GM23338 (cell line): ENCODE data around the gene DCUN1D4. TPM values are rescaled to one million over a fixed set of nuclear protein-coding genes. Genes with fewer than 3 reads are reported as not detected.

Experiments used
- polyA plus RNA-seq: library from polyadenylated mRNA; unstranded; fragments of >200 nt; fragmentation: Nextera tagmentation; extraction: Ambion mirVana; gene quantifications from 2 replicates; pipeline ENCODE4 v1.2.1, GENCODE V29; 2016
- total RNA-seq: library from RNA; depleted of rRNA; stranded (reverse); fragments of >200 nt; shearing (Covaris generic); gene quantifications from 2 replicates; pipeline ENCODE4 v1.2.3, GENCODE V29; 2014; rRNA removed

DCUN1D4 gene
- total and polyA plus RNA-seq, 2 experiments from 2014 or later = 26.1 to 54.8 TPM

Other genes starting within 250 kb of the DCUN1D4 start
- gene LRRC66, start 177.2 kb downstream of the DCUN1D4 start, total RNA-seq = 0.08 and 0.24 TPM in 2 replicates
- 0.09 TPM in 1 of 2 replicates, not detected in the other for gene LRRC66, start 177.2 kb downstream of the DCUN1D4 start, polyA plus RNA-seq
- gene SGCB, start 195.1 kb downstream of the DCUN1D4 start, total RNA-seq = 19.6 and 24.9 TPM in 2 replicates
- gene SGCB, start 195.1 kb downstream of the DCUN1D4 start, polyA plus RNA-seq = 10.8 and 11.8 TPM in 2 replicates
- gene SPATA18, start 208.2 kb downstream of the DCUN1D4 start, total RNA-seq = 2.5 and 4.2 TPM in 2 replicates
- 1.3 and 1.5 TPM in 2 replicates for gene SPATA18, start 208.2 kb downstream of the DCUN1D4 start, polyA plus RNA-seq